Kidney glomerular epithelial cell (primary cell): ENCODE measurements around the gene COIL.
"Not testable (repeated sequence)": the region's sequence is repeated elsewhere in the genome, so short reads cannot be mapped to it uniquely, and the experiment has no call there.

Experiments used
- DNase-seq: peaks from one replicate; lab custom pipeline; 2025; lab: John Stamatoyannopoulos, UW

Gene COIL

DNA sequence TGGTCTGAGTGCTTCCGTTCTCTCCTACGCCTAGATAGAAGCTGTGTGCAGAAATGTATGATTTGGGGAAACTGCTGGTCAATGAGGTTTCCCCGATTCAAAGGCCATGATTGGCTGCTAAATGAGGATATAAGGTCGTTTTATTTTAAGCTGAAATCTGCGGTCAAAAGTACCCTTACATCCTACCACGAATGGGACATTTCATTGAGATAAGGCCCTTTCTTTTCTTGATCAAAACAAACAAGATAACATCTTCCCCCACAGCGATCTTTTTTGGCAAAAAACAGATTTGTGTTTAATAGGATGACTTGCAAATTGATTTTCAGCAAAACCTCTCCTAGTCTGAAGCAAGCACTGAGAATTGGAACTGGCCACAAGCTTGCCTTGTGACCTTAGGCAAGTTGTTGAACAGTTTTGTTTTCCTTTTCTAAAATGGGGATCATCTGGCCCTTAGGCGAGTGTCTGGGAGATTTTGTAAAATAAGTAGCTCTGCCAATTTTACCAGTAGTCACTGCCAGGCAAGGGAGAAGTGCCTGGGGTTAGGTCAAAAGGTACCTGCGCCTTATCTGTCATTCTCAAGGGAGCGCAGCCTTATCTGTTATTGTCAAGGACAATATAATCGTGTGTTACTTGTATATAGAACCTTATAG, 17.7 kb upstream of the COIL start:
- no peak for DNase-seq

DNA sequence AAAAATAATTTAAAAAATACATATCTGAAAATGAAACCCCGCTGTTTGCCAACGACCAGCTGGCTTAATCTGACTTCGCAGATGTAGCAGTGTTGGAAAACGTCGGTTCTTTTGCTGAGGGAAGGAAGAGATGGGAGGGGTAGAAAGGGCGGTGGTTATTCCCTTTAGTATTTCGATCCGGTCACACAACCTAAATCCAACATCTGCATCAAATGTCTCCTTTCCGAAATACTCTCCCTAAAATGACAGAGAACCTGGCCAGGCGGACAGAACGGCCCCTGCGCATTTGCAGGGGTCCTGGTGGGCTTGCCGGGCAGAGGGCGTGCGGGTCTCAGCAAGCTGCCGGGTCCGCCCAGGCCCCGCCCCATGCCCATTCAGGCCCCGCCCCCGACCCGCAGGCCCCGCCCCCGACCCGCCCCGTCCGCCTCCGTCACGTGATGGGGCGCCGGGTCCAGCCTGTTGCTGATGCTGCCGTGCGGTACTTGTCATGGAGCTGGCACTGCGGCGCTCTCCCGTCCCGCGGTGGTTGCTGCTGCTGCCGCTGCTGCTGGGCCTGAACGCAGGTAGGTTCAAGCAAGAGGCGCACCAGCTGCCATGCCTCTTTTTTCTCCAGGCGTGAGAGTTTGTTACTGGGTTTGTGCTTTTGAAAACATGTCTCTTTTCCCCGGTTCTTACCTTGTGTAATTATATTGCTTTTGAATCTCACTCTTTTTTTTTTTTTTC, 17.0 kb upstream of the COIL start, which contains the start of gene SCPEP1:
TSS of gene SCPEP1 (plus strand) at position 459 of the 723 bp plus-strand sequence. CDS start at position 488, 29 bp downstream.
- DNase-seq, result peak; percentile 60

DNA sequence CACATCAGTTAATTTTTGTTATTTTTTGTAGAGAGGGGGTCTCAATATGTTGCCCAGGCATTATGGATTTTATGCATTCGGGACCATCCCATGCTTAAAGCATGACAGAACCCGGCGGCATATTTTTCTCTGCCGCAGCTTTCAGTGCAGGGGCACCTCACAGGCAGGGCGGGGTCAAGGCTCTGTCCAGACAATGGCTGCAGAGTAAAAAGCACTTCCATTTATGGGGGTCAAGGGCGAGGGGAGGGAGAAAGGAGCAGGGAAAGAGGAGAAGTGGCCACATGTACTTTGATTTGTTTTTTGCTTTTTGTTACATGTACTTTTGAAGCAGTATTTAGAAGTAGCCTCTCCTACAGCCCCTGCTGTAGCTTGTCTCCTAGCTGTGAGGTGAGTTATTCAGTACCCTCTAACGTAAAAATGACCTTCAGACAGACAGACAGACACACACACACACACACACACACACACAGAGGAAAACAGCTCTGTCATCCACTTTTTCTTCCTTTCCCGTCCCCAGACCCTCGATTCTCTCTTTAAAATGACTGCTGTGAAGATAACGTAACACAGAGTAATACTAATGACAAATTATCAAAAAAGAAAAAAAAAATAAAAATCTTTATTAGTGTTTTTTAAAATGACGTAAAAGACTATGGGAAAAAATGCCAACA, 16.2 kb upstream of the COIL start:
- no peak for DNase-seq

DNA sequence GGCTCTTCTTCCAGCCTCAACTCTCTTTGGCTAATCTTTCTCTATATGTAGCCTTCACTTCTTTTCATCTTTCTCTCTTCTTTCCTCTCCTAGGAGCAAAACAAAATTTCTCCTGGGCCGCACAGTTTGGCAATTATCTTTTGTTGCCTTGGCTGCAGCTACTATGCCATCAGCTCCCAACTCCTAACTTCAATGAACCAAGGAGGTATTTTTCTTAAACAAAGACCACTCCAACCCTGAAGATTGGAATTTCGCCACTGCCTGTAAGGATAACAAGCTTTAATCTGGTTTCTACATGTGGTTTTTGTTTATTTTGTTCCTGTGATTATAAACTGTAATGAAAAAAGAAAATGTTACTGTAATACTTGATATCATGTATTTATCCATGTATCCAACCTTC, 14.8 kb upstream of the COIL start:
- no peak for DNase-seq

DNA sequence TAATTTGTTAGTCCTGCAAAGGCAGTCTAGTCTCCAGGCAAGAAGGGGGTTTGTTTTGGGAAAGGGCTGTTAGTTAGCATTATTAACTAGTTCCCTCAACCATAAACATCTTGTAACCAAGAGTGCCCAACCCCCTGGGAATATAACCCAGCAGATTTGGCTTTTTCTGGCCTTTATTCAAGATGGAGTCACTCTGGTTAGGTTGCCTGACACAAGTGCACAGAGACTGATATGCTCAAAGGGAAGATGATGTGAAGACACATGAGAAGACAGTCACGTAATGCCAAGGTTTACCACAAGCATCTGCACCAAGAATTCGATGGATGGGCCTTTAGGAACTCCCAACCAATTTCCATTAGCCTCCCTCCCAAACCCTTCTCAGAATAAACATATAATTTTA, 13.2 kb upstream of the COIL start:
- no peak for DNase-seq

DNA sequence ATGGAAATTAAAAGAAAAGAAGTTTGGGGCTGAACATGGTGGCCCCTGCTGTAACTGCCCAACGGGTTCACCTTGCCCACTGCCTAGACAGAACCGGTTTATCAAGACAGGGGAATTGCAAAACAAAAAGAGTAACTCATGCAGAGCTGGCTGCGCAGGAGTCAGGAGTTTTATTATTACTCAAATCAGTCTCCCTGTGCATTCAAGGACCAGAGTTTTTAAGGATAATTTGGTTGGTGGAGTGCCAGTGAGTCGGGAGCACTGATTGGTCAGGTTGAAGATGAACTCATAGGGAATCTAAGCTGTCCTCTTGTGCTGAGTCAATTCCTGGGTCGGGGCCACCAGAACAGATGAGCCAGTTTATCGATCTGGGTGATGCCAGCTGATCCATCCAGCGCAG, 12.7 kb upstream of the COIL start:
- no peak for DNase-seq

DNA sequence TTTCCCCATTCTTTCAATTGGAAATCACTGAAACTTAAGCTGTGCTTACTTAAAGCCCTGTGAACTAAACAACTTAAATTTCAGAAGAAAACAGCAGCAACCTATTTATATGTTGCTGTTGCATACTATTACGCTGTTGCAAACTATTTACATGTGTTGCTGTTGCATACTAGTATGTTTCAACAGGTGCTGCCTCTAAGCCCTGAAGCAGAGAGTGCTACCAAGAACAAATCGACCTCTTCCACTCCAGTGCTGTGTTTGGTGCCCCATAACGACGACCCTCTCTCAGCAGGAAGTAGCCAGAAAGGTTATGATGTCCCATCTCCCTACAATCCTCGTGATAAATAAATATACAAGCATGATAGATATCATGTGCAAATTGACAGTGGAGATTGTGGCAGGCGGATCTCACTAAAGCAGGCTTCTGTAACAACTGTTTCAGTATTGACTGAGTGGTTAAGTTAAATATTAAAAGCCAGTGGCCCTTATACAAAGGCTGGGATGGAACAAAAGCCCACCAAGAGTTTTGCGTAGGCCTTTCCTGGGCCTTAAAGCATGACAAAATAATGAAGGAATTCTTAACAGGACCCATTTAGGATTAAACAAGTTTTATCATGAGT, 11.4 kb upstream of the COIL start:
- no peak for DNase-seq

DNA sequence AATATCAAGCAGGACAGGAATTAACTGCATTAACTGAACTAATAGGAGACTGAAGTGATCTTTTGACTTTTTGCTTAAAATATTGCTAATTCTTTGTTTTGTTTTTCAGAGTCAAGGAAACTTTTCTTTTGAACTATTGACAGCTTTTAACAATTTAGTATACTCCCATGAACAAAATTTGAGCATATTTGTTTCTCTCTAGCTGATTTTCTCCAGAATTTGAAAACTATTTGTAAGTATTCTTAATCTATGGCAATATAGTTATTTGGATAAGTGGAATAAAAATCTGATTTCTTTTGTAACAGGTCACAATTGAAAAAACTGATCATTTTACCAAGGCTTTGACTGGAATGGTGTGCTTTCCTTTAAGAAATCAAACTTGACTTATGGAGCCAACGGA, 10.1 kb upstream of the COIL start:
- no peak for DNase-seq

DNA sequence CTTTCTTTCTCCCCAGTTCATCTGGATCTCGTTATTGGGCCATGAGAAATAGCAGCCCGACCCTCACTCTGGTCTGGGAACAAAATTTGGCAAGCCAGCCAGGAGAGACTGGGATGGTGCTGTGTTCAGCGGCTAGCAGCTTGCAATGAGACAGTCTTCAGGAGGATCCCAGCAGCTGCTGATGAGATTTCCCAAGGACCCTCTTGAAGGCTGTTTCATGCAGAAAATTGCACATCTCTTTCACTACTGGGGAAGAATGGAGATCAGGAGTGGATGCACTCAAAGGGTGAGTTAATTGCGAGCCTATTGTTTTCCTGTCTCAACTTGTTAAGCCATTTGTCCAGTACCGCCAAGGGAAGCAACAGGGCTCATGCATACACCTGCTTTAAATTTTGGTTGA, 5.5 kb upstream of the COIL start:
- no peak for DNase-seq

DNA sequence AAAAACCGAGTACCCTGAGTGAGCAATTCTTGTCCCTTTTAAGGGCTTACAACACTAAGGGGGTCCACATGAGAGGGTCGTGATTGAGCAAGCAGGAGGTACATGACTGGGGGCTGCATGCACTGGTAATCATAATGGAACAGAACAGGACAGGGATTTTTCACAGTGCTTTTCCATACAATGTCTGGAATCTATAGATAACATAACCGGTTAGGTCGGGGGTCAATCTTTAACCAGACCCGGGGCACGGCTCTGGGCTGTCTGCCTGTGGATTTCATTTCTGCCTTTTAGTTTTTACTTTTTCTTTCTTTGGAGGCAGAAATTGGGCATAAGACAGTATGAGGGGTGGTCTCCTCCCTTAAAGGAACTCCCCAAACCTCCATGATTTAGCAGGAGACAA, 4.8 kb upstream of the COIL start:
- DNase-seq, result not testable (repeated sequence)

DNA sequence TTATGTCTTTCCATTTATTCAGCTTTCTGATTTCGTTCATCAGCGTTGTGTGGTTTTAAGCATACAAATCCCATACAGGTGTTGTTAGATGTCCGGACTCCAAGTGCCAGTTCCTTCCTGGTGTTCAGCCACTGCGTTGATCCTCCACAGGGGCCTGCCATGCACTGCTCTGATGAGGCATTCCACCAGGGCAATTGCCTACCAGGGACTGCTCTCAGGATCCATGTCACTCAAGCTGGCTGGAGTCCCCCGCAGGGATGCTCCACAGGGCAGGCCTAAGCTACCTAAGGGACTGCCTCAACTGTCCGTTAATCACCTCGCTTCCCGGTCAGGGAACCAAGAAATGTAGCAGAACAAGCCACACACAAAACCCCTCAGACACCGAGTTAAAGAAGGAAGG, 4.4 kb upstream of the COIL start:
- not testable (repeated sequence) for DNase-seq

DNA sequence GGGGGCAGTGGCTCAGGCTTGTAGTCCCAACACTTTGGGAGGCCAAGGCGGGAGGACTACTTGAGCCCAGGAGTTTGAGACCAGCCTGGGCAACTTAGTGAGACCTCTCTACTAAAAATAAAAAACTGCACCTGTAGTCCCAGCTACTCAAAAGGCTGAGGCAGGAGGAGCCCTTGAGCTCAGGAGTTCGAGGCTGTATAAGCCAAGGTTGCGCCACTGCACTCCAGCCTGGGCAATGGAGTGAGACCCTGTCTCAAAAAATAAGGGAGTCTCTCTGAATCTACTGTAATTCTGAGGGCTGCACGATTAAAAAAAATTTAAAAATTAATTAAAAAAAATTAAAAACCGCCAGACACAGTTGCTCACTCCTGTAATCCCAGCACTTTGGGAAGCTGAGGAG, 3.9 kb downstream of the COIL start:
- DNase-seq, result no peak

DNA sequence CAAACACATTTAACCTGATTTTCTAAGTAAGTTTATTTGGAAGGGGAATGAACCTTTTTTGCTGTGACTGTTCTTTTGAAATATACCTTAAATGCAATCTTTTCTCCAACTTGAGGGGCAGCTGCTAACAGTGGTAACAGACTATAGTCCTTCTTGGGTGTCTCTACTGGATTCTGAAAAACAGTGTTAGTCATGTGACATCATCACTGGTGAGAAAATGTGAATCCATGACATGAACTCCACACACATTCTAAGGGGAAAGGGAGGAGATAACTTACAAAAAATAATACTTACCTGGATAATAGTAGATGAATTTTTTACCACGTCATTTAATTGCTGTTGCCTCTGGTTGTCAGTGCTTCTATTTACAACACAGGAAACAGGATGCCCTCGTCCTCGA, 11.3 kb downstream of the COIL start:
- DNase-seq, result no peak

DNA sequence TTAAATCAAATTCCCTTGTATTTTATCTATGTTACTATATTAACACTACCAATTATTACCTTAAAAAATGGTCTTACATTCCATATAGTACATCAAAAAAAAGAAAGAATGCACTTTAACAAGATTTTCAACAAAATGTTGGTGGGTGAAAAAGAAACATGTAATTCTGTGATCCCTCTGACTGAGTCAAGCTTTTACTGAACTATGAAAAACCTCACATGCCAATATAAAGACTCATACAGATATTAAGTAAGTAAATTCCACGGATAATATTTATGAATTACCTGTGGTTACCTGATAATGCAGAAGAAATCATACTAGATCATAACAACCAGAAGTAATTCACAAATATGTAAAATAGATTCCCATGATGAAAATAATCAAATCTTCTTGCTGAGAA, 12.4 kb downstream of the COIL start:
- DNase-seq, result no peak

DNA sequence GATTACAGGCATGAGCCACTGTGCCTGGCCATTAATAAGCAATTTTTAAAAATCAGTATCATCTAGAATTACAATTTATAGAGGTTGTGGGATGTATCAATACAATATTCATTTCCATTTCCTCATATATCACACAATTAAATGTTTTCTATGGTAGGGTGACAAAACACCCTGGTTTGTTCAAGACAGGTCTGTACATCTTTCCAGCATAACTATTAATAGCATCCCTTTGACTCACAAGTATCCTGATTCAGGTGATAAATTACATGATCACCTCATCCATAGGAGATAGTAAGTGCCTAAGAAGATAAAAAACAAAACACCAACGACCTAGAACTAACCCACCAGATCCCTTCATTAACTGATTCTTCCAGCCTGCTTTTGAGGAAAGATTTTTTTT, 13.1 kb downstream of the COIL start:
- DNase-seq, result no peak

DNA sequence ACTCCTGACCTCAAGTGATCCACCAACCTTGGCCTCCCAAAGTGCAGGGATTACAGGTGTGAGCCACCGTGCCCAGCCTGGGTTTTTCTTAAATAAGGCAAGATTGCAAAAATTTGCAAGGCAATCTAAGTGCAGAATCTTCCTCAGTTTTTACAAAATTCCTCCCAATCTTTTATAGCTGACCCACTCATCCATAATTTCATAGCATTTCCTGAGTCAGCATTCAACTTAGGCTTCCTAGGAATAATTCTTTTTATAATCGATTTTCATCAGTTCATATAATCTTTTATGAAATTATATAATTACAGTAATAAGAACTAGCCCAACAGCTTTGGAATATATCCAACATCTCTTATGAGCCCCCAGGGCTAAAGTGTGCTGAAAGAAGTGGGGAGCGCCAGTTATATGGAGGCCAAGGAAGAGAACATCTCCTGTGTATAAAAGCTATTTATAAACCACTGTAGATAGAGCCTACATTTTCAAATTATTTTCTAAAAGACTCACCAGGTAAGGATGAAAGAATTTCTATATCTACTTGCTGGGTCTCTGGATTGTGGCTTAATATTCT, 14.8 kb downstream of the COIL start:
- no peak for DNase-seq

DNA sequence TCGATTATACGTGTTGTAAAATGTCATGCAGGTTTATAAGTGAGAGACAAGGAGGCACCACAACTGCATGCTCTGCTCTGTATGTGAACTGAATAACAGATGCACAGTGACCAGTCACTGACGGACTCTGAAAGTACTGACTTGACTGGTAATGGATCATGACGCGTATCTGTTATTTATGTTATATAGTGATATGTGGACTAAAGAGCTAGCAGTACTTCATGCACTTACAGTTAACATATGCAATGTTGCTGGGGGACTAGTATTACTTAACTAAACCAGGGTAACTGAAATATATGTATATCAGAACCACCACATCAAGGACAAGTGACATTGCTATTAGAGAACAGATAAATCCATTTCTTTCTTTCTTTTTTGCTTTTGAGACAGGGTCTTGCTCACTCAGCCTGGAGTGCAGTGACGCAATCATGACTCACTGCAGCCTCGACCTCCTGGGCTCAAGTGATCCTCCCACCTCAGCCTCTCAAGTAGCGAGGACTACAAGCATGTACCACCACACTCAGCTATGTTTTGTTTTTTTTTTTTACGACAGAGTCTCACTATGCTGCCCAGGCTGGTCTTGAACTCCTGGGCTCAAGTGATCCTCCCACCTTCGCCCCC, 17.2 kb downstream of the COIL start:
- no peak for DNase-seq

DNA sequence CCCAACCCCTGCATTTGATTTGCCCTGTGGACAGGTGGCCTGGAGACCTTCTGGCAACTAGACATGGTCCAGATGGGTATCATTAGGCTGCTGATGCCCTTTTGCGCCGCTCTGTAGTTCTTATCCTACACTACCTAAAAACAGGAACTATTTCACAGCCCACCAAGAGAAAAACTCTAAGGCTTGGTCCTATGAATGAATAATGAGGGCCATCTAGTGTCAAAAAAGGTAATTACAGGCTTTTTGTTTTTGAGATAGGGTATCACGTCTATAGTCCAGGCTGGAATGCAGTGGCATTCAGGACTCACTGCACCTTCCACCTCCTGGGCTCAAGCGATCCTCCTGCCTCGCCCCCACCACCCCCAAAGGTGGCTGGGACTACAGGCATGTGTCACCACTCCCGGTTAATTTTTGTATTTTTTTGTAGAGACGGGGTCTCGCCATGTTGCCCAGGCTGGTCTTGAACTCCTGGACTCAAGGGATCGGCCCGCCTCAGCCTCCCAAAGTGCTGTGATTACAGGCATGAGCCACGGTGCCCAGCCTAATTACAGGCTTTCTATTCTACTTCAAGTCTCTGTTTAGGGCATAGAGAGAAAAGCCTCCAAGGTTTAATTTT, 20.9 kb downstream of the COIL start:
- DNase-seq, result peak; percentile 65

DNA sequence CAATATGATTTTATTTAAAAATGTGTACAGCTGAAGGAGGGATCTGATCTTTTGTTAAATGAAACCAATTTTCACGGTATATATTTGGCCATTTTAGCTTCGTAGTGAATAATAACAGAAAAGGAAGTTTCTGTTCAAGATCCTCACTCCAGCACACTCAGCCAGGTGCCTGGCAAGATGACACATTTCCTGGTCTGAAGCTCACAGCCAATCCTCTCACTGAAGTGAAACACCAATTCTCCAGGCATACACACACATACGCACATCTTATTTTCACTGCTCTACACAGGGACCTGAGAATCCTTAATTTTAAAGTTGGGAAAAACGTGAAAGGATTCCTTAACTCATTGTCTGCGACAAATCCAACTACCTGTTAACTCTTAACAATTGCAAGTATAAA, 22.6 kb downstream of the COIL start:
- not testable (repeated sequence) for DNase-seq

DNA sequence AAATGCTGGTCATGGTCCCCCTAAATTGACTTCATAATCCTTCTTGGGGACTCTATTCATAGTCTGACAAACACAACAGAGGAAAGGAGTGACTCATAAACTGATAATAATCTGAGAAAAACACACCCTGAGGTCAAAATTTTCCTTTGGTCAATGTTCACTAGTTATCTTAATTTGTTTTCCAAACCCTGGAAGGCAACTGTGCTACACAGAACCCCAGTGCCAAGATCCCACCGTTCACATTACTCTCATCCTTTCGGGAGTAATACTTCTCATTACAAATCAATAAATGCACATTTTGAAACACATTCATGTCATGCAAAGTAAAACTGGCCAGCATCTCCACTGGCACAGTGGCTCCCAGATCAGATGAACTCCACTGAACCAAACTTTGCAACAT, 23.2 kb downstream of the COIL start:
- no peak for DNase-seq

DNA sequence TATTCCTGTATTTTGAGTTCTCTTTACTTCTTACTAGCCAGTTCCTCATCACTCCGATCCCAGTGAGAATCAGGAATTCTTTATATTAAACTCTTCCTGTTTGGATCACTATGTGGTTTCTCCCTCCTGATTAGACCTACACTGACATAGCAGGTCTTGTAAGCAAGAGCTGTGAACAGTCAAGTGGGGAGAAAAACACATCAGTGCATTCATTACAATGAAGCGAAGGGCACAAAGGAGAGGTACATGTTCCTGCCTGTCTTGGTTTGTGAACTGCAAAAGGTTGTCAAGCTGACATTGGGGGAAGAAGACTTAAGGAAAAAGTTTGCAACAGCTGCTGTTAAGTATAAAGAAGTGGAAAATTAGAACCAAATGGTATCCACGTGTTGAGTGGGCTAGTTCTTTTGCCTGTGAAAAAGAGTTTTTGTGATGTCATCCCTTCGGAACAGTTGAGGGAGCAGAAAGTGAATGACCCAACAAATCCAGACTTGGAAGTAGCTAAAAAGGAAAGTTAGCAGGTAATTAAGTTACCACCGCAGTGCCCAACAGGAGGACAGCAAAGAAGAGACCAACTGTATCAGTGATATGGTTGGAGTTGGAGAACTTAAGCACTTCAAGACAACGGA, 24.0 kb downstream of the COIL start:
- no peak for DNase-seq
